Measurements from ENCODE around the gene ZNF316. TPM values are rescaled to one million over a fixed set of nuclear protein-coding genes. Genes with fewer than 3 reads are reported as not detected.

ZNF316 gene
- total RNA-seq, 1 donor from 2014 or later = 43.8 TPM

DNA sequence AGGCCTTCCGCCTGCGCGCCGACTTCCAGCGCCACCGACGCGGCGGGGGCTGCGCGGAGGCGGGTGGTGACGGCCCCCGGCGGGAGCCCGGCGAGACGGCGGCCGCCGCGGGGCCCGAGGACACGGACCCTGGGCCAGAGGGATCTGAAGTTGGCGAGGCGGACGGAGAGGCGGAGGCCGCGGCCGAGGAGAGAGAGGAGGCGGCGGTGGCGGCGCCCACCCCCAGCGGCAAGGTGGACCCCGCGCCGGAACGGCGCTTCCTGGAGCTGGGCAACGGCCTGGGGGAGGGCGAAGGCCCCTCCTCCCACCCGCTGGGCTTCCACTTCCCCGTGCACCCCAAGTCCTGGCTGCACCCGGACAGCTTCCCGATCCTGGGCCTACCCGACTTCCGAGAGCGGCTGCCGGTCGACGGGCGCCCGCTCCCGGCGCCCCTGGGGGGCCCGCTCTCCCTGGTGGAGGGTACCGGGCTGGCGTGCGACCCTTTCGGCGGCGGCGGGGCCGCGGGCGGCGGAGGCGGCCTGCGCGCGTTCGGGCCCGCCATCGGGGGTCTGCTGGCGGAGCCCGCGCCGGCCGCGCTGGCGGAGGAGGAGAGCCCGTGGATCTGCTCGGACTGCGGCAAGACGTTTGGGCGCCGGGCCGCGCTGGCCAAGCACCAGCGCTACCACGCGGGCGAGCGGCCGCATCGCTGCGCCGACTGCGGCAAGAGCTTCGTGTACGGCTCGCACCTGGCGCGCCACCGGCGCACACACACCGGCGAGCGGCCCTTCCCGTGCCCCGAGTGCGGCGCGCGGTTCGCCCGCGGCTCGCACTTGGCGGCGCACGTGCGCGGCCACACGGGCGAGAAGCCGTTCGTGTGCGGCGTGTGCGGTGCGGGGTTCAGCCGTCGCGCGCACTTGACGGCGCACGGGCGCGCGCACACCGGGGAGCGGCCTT, 16.2 kb downstream of the ZNF316 start:
- Mint-ChIP-seq H3K27ac (ENCODE audit: unreplicated experiment) (no peak overlapping the region), H3K4me1 (no peaks in the 10 kb centered on the region), H3K4me3 (no peak overlapping the region), H3K9me3 (peaks cover 5% of the 10 kb centered on the region), H3K36me3 (ENCODE audit: low read depth) (peaks cover 23% of the 10 kb centered on the region), H3K27me3 (ENCODE audit: low read depth) (peaks cover 3% of the 10 kb centered on the region)
- no peak for DNase-seq (ENCODE audit: low read depth, low spot score)
- no peak for TF ChIP-seq CTCF (conservative IDR thresholded peaks at IDR 0.05)

- Mint-ChIP-seq H3K36me3 (ENCODE audit: low read depth) (peaks cover 23% of the 10 kb centered on the region), H3K27ac (ENCODE audit: unreplicated experiment) (no peak overlapping the region), H3K9me3 (peaks cover 5% of the 10 kb centered on the region), H3K27me3 (ENCODE audit: low read depth) (peaks cover 3% of the 10 kb centered on the region), H3K4me1 (peaks cover 9% of the 10 kb centered on the region), H3K4me3 (no peak overlapping the region)
- TF ChIP-seq CTCF (conservative IDR thresholded peaks at IDR 0.05) = no peak
- DNase-seq (ENCODE audit: low read depth, low spot score) = no peak
Observed at GRCh38 chr7:6654113-6654841, 17.2 kb downstream of the ZNF316 start.

- H3K9me3 Mint-ChIP-seq = peaks cover 5% of the 10 kb centered on the region
- DNase-seq (ENCODE audit: low read depth, low spot score) = no peak
- no peak overlapping the region for H3K4me3 Mint-ChIP-seq
- no peak for TF ChIP-seq CTCF (conservative IDR thresholded peaks at IDR 0.05)
- no peak overlapping the region for H3K27ac Mint-ChIP-seq (ENCODE audit: unreplicated experiment)
- peaks cover 14% of the 10 kb centered on the region for H3K4me1 Mint-ChIP-seq
- peaks cover 6% of the 10 kb centered on the region for H3K27me3 Mint-ChIP-seq (ENCODE audit: low read depth)
- H3K36me3 Mint-ChIP-seq (ENCODE audit: low read depth) = peaks cover 22% of the 10 kb centered on the region
Observed at GRCh38 chr7:6654842-6655610, 17.9 kb downstream of the ZNF316 start.

- peaks cover 3% of the 10 kb centered on the region for H3K9me3 Mint-ChIP-seq
- peaks cover 14% of the 10 kb centered on the region for H3K36me3 Mint-ChIP-seq (ENCODE audit: low read depth)
- H3K27me3 Mint-ChIP-seq (ENCODE audit: low read depth) = peaks cover 6% of the 10 kb centered on the region
- peaks cover 14% of the 10 kb centered on the region for H3K4me1 Mint-ChIP-seq
- TF ChIP-seq CTCF (conservative IDR thresholded peaks at IDR 0.05) = no peak
- H3K27ac Mint-ChIP-seq (ENCODE audit: unreplicated experiment) = no peak overlapping the region
- DNase-seq (ENCODE audit: low read depth, low spot score) = no peak
- H3K4me3 Mint-ChIP-seq = no peak overlapping the region
Observed at GRCh38 chr7:6655636-6656385, 18.7 kb downstream of the ZNF316 start.

DNA sequence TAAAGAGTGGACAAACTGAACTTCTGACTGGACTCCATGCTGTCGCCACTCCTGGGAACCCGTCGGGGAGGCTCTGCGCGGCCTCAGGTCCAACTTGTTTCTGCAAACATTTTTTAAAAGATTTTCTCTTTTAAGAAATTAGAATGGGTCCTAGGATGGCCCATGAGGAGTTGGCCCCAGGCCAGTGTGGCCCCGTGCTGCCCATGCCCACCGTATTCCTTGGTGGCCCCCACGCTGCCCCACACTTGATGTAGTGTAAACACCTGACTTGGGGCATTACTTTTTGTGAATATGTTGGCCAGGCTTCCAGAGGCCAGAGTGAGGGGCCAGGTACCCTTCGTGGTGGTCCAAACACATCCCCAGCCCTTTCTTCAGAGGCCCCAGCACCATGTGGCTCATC, 19.3 kb downstream of the ZNF316 start:
- no peak for TF ChIP-seq CTCF (conservative IDR thresholded peaks at IDR 0.05)
- Mint-ChIP-seq H3K4me1 (peaks cover 14% of the 10 kb centered on the region), H3K27me3 (ENCODE audit: low read depth) (peaks cover 6% of the 10 kb centered on the region), H3K4me3 (no peak overlapping the region), H3K36me3 (ENCODE audit: low read depth) (peaks cover 10% of the 10 kb centered on the region), H3K27ac (ENCODE audit: unreplicated experiment) (no peak overlapping the region), H3K9me3 (peaks cover 2% of the 10 kb centered on the region)
- DNase-seq (ENCODE audit: low read depth, low spot score) = no peak

Data from neural crest cell (in vitro differentiated cells).